Mucosa of descending colon (tissue), 3 donors: ENCODE results near the gene C1orf174. TPM values are rescaled to one million over a fixed set of nuclear protein-coding genes. Genes with fewer than 3 reads are reported as not detected.

ENCODE experiments used
- ATAC-seq: fragments of 200-7000 bp; cut with Tn5 transposase; one replicate; pipeline ENCODE4 v1.9.1; 2020; ENCODE audit warnings: mild to moderate bottlenecking, moderate library complexity
- DNase-seq, 3 donors: peaks; one replicate each; pipeline ENCODE4 v3.0.0-alpha.2; 2020
- H3K36me3 ChIP-seq: fragments of 200-600 bp; one replicate; pipeline ENCODE4 v1.8.0; 2021; ENCODE audit warnings: low read depth, mild to moderate bottlenecking
- H3K4me1 ChIP-seq: fragments of 200-600 bp; one replicate; pipeline ENCODE4 v1.8.0; 2021; ENCODE audit warnings: low read depth, mild to moderate bottlenecking
- H3K4me3 ChIP-seq: fragments of 200-600 bp; one replicate; pipeline ENCODE4 v1.8.0; 2021; ENCODE audit warnings: mild to moderate bottlenecking
- H3K9me3 ChIP-seq: fragments of 200-600 bp; one replicate; pipeline ENCODE4 v1.8.0; 2021; ENCODE audit warnings: mild to moderate bottlenecking
- CTCF ChIP-seq: fragments of 200-600 bp; IDR thresholded peaks from one replicate; pipeline ENCODE4 v1.8.0; 2022; ENCODE audit warnings: antibody characterized with exemption, mild to moderate bottlenecking
- intact Hi-C, 2 donors: fragments of 100-400 bp; cut with DNase I in 1 of 2; cut with micrococcal nuclease in 1 of 2; formaldehyde crosslinking; loops; one replicate each; pipeline versions ENCODE4 v1.11.0 to v1.11.1; 2022; cut with DNase I, micrococcal nuclease
- total RNA-seq, 3 donors: library from RNA; stranded (reverse); fragmentation: NEBNext Ultra II Directional in 2 of 3; extraction: Animal tissue kit (Norgen Biotek cat#: 25700) in 2 of 3; gene quantifications; one replicate each; pipeline versions ENCODE4 v1.2.1 to v1.2.4, GENCODE V29; 2021 to 2023
- donor health status: DM: no; HTN: no; CAD: no; lungs with moderate emphysema.
- donor health status: DM: no; HTN: no; CAD: no.
- donor health status: DM: no; HTN: yes; CAD: no.

The C1orf174 gene
- total RNA-seq, 3 donors from 2014 or later = 19.3 to 23.7 (median 21.8) TPM

- Histone ChIP-seq H3K4me3 (no peak overlapping the region), H3K36me3 (no peaks in the 10 kb centered on the region), H3K9me3 (peaks cover 5% of the 10 kb centered on the region), H3K4me1 (no peaks in the 10 kb centered on the region)
- ATAC-seq (no peak), DNase-seq (peak in 1 of 3 donors; percentile 9)
- TF ChIP-seq CTCF = no peak
- intact Hi-C loops = no loop called here
Measured at GRCh38 chr1:3883194-3883925, 16.7 kb downstream of the C1orf174 start.

GRCh38 chr1:3881193-3881480 lies 18.9 kb downstream of the C1orf174 start:
- intact Hi-C loops = no loop called here
- Histone ChIP-seq H3K36me3 (no peaks in the 10 kb centered on the region), H3K4me3 (no peak overlapping the region), H3K4me1 (no peaks in the 10 kb centered on the region), H3K9me3 (peaks cover 5% of the 10 kb centered on the region)
- ATAC-seq = no peak
- no peak for TF ChIP-seq CTCF
- peak in 1 of 3 donors; percentile 16 for DNase-seq

GRCh38 chr1:3880429-3881192 lies 19.5 kb downstream of the C1orf174 start:
- Histone ChIP-seq H3K36me3 (no peaks in the 10 kb centered on the region), H3K4me1 (no peaks in the 10 kb centered on the region), H3K9me3 (peaks cover 5% of the 10 kb centered on the region), H3K4me3 (no peak overlapping the region)
- intact Hi-C loops = no loop called here
- no peak for ATAC-seq
- DNase-seq = peak in 1 of 3 donors; percentile 6
- TF ChIP-seq CTCF = no peak

- DNase-seq (no peak), ATAC-seq (no peak)
- Histone ChIP-seq H3K36me3 (no peaks in the 10 kb centered on the region), H3K9me3 (peaks cover 5% of the 10 kb centered on the region), H3K4me3 (no peak overlapping the region), H3K4me1 (no peaks in the 10 kb centered on the region)
- intact Hi-C loops = no loop called here
- no peak for TF ChIP-seq CTCF
Measured at GRCh38 chr1:3879787-3880428, 20.2 kb downstream of the C1orf174 start.

- intact Hi-C loops = no loop called here
- H3K4me3 ChIP-seq = no peak overlapping the region
- H3K4me1 ChIP-seq = no peaks in the 10 kb centered on the region
- H3K9me3 ChIP-seq = peaks cover 5% of the 10 kb centered on the region
- H3K36me3 ChIP-seq = no peaks in the 10 kb centered on the region
- no peak for ATAC-seq
- no peak for TF ChIP-seq CTCF
- DNase-seq = peak in 1 of 3 donors; percentile 0
Measured at GRCh38 chr1:3879099-3879498, 21.0 kb downstream of the C1orf174 start.
